Stimulated activated memory B cell treated with anti-CD40 and anti-IgM and Interleukin-4, amounts not matched to agents 10 μg/mL and 1 μg/mL and 100 μg/mL, for 72 hours (primary cell): Measurements from ENCODE around the gene C1orf21.

Source experiments
- ATAC-seq: fragments of 150-1000 bp; cut with Tn5 transposase; 2 replicates; pipeline ENCODE4 v1.10.0; 2021
- H3K27ac Mint-ChIP-seq: one replicate; pipeline ENCODE4 v1.8.0; 2022; ENCODE audit warnings: mild to moderate bottlenecking, mixed read lengths
- H3K27me3 Mint-ChIP-seq: one replicate; pipeline ENCODE4 v1.8.0; 2022; ENCODE audit warnings: mixed read lengths
- H3K36me3 Mint-ChIP-seq: one replicate; pipeline ENCODE4 v1.8.0; 2022; ENCODE audit warnings: mixed read lengths
- H3K4me1 Mint-ChIP-seq: one replicate; pipeline ENCODE4 v1.8.0; 2022; ENCODE audit warnings: mixed read lengths
- H3K4me3 Mint-ChIP-seq: one replicate; pipeline ENCODE4 v1.8.0; 2022; ENCODE audit warnings: mild to moderate bottlenecking, moderate library complexity, mixed read lengths
- H3K9me3 Mint-ChIP-seq: one replicate; pipeline ENCODE4 v1.8.0; 2022; ENCODE audit warnings: mixed read lengths

Gene C1orf21

DNA sequence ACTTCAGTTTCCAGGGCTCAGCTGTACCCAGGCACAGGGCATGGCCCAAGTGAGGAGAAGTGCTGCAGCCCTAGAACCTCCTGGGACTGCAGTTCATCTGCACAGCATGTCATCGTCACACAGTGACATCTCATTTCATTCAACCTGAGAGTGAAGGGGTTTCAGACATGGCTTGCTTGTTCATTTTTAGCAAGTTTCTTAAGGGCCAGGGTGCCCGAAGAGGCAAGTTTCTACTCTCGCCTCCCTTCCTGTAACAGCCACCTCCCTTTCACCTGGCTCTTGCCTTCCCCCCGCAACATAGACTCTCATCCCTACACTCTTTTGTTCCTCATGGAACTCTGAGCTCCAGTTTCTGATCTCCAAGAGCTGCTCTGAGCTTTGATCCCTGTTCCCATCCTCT, 108.1 kb downstream of the C1orf21 start:
- H3K36me3 Mint-ChIP-seq: no peaks in the 10 kb centered on the region
- H3K4me1 Mint-ChIP-seq: peaks cover 9% of the 10 kb centered on the region
- no peaks in the 10 kb centered on the region for H3K9me3 Mint-ChIP-seq
- no peak overlapping the region for H3K27ac Mint-ChIP-seq
- H3K4me3 Mint-ChIP-seq: no peak overlapping the region
- peaks cover 11% of the 10 kb centered on the region for H3K27me3 Mint-ChIP-seq
- ATAC-seq: no peak

GRCh38 chr1:184497959-184498723, 111.3 kb downstream of the C1orf21 start:
- H3K4me3 Mint-ChIP-seq: no peak overlapping the region
- no peaks in the 10 kb centered on the region for H3K36me3 Mint-ChIP-seq
- H3K9me3 Mint-ChIP-seq: no peaks in the 10 kb centered on the region
- H3K27me3 Mint-ChIP-seq: peaks cover 11% of the 10 kb centered on the region
- H3K4me1 Mint-ChIP-seq: no peaks in the 10 kb centered on the region
- H3K27ac Mint-ChIP-seq: no peak overlapping the region
- no peak for ATAC-seq

DNA sequence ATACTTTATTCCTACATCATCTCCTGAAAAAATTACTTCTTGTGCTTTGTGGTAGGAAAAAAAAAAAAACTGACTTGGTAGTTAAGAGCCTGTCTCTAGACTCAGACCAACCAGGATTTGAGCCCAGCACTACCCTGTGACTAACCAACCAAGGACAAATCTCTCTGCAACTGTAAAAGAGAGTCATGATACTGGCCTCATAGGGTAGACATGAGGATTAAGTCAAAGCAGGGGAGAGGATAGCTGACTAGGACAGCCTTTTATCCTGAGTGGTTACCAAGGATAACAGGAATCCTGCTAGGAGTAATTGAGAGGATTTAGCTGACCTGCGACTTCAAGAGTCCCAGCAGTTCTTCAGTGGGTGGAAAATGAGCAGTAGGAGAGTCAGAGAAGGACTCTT, 112.8 kb downstream of the C1orf21 start:
- Mint-ChIP-seq H3K27ac (no peak overlapping the region), H3K4me1 (no peaks in the 10 kb centered on the region), H3K9me3 (no peaks in the 10 kb centered on the region), H3K27me3 (no peaks in the 10 kb centered on the region), H3K4me3 (no peak overlapping the region), H3K36me3 (no peaks in the 10 kb centered on the region)
- no peak for ATAC-seq

- Mint-ChIP-seq H3K4me1 (no peaks in the 10 kb centered on the region), H3K27ac (no peak overlapping the region), H3K36me3 (no peaks in the 10 kb centered on the region), H3K9me3 (no peaks in the 10 kb centered on the region), H3K27me3 (no peaks in the 10 kb centered on the region), H3K4me3 (no peak overlapping the region)
- no peak for ATAC-seq
Measured at GRCh38 chr1:184502161-184502560, 115.3 kb downstream of the C1orf21 start.

DNA sequence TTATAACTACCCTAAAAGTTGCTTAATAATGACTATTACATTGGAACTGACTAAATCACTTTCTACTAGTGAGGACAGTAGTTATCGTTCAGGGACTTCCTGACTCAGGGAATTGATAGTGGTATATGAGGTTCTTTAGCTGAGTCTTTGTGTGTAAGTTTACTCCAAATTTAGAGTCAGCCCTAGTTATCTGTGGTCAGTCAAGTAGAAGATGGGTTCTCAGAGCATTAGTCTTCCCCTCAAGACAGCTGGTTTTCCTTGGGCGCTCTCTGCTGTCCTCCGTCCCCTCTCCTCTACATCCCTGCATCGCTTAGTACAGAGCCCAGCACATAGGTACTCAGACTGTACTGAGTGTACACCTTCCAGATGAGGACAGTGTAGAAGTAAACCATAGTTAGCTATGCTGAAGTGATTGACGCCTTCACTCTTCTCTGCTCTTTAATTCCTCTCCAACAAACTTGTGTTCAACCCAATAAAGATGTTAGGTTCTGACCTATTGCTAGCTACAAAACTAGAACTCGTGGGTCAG, 116.5 kb downstream of the C1orf21 start:
- Mint-ChIP-seq H3K4me1 (no peaks in the 10 kb centered on the region), H3K36me3 (no peaks in the 10 kb centered on the region), H3K27me3 (no peaks in the 10 kb centered on the region), H3K4me3 (no peak overlapping the region), H3K27ac (no peak overlapping the region), H3K9me3 (no peaks in the 10 kb centered on the region)
- ATAC-seq: no peak

- Mint-ChIP-seq H3K36me3 (no peaks in the 10 kb centered on the region), H3K4me3 (no peak overlapping the region), H3K4me1 (no peaks in the 10 kb centered on the region), H3K9me3 (no peaks in the 10 kb centered on the region), H3K27ac (no peak overlapping the region), H3K27me3 (no peaks in the 10 kb centered on the region)
- ATAC-seq: no peak
Measured at GRCh38 chr1:184504040-184504954, 117.5 kb downstream of the C1orf21 start.

- no peak for ATAC-seq
- H3K36me3 Mint-ChIP-seq: no peaks in the 10 kb centered on the region
- H3K27me3 Mint-ChIP-seq: peaks cover under 1% of the 10 kb centered on the region
- no peaks in the 10 kb centered on the region for H3K4me1 Mint-ChIP-seq
- no peaks in the 10 kb centered on the region for H3K9me3 Mint-ChIP-seq
- no peak overlapping the region for H3K4me3 Mint-ChIP-seq
- H3K27ac Mint-ChIP-seq: no peak overlapping the region
Measured at GRCh38 chr1:184504955-184505338, 118.1 kb downstream of the C1orf21 start.

DNA sequence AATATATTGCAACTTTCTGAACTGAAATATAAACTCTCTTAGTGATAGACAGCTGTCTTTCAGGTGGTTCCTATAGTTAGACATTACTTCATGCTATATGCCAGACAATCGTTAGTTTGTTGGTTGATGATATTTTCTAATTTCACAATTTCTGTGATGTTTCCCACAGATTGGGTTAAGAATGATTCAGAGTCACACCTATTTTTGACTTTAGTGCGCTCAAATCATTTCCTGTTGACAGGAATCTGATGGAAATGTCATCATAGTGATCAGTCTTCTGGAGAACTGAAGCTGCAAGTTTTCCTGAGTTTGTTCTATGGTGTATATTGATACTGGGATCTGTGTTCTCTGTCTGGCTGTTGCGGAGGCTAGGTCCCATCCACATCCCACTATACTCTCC, 119.7 kb downstream of the C1orf21 start:
- H3K4me3 Mint-ChIP-seq: no peak overlapping the region
- no peak for ATAC-seq
- H3K36me3 Mint-ChIP-seq: no peaks in the 10 kb centered on the region
- H3K4me1 Mint-ChIP-seq: no peaks in the 10 kb centered on the region
- no peak overlapping the region for H3K27ac Mint-ChIP-seq
- H3K9me3 Mint-ChIP-seq: no peaks in the 10 kb centered on the region
- peaks cover 6% of the 10 kb centered on the region for H3K27me3 Mint-ChIP-seq

DNA sequence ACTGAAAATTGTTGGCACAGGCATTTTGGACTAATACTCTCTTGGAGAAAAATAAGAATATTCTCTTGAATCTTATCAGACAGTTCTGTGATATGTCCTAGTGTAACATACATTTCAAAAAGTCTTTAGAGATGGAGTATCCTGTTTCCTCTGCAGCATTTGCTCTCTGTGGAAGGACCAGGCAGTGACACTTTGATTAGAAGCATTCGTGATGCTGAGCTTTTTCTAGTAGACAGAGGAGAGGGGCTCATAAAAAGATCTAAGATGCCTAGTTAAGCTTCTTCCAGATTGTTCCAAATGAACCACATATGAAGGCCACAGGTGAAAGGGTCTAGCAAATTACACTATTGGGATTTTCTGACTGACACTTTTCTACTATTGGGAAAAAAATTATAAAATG, 120.3 kb downstream of the C1orf21 start:
- Mint-ChIP-seq H3K4me3 (no peak overlapping the region), H3K27me3 (peaks cover 6% of the 10 kb centered on the region), H3K36me3 (no peaks in the 10 kb centered on the region), H3K9me3 (no peaks in the 10 kb centered on the region), H3K27ac (no peak overlapping the region), H3K4me1 (no peaks in the 10 kb centered on the region)
- ATAC-seq: no peak

DNA sequence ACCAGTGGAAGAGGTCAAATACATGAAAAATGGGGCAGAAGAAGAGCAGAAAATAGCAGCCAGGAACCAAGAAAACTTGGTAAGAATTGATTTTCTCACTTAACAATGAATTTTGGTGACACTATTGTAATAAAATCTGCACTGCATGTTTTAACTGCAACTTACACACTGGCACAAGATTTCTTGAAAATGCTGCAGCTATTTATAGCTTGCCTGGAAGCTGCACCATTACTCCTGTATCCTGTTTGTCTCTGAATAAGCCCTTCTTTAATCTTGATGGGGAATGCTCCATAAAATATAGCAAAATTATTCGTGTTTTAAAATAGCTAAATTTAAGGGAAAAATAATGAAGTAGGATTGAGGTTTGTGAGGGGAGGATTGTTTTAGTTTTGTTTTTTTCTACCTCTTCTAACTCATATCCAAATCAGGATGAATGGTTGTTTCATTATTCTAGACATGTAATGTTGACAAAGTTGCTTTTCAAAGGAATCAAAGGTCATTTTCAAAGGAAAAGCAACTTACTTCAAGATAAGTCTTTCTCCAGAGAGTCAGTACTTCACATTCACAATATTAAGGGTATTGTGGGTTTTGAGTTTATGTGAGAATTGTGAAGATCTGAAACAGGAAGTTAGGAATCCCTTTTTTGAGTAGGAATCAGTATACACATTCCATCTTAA, 120.9 kb downstream of the C1orf21 start:
- H3K27me3 Mint-ChIP-seq: peaks cover 6% of the 10 kb centered on the region
- H3K4me1 Mint-ChIP-seq: no peaks in the 10 kb centered on the region
- H3K4me3 Mint-ChIP-seq: no peak overlapping the region
- H3K9me3 Mint-ChIP-seq: no peaks in the 10 kb centered on the region
- no peaks in the 10 kb centered on the region for H3K36me3 Mint-ChIP-seq
- H3K27ac Mint-ChIP-seq: no peak overlapping the region
- ATAC-seq: no peak

DNA sequence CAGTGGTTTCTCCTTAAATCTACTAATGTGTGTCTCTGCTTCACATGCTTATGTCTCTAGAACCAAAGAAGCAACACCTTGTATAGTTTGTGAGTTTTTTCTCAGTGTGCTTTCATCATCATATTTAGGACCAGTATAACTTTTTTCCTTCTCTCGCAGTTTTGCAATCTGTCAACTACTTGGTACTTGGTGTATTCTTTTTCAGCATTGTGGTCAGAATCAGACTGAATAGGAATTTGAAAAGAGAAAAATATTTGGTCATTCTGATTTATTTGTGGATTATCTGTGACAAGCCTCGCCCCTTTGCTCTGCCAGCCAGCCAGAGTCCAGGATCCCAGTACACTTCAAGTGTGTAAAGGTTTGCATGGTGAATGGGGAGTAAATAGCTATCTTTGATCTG, 122.3 kb downstream of the C1orf21 start:
- Mint-ChIP-seq H3K36me3 (no peaks in the 10 kb centered on the region), H3K9me3 (no peaks in the 10 kb centered on the region), H3K27ac (no peak overlapping the region), H3K27me3 (peaks cover 6% of the 10 kb centered on the region), H3K4me1 (no peaks in the 10 kb centered on the region), H3K4me3 (no peak overlapping the region)
- ATAC-seq: no peak

GRCh38 chr1:184510110-184510509, 123.3 kb downstream of the C1orf21 start:
- Mint-ChIP-seq H3K27ac (no peak overlapping the region), H3K36me3 (no peaks in the 10 kb centered on the region), H3K9me3 (no peaks in the 10 kb centered on the region), H3K27me3 (peaks cover 6% of the 10 kb centered on the region), H3K4me1 (no peaks in the 10 kb centered on the region), H3K4me3 (no peak overlapping the region)
- no peak for ATAC-seq

GRCh38 chr1:184512724-184513123, 125.9 kb downstream of the C1orf21 start:
- H3K27me3 Mint-ChIP-seq: peaks cover 6% of the 10 kb centered on the region
- ATAC-seq: no peak
- H3K9me3 Mint-ChIP-seq: no peaks in the 10 kb centered on the region
- no peak overlapping the region for H3K27ac Mint-ChIP-seq
- no peak overlapping the region for H3K4me3 Mint-ChIP-seq
- H3K36me3 Mint-ChIP-seq: no peaks in the 10 kb centered on the region
- H3K4me1 Mint-ChIP-seq: no peaks in the 10 kb centered on the region

DNA sequence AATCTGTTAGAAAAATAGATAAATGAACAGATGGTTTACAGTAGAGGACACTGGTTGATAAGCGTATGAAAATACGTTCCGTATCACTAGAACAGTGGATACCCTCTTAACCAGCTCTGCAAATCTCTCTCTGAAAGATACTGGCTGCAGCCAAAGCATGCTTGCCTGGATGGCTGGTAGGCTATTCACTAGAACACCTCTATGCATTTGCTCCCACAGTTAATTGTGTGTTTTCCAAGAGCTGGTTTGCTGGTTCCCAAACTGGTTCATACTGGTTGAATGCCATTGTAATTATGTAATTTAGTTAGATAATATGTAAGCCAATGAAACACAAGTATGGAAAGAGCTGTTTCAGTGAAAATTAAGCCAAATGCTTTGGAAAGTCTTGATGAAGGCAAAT, 126.6 kb downstream of the C1orf21 start:
- no peak overlapping the region for H3K4me3 Mint-ChIP-seq
- H3K9me3 Mint-ChIP-seq: no peaks in the 10 kb centered on the region
- no peaks in the 10 kb centered on the region for H3K4me1 Mint-ChIP-seq
- no peak for ATAC-seq
- no peak overlapping the region for H3K27ac Mint-ChIP-seq
- H3K27me3 Mint-ChIP-seq: peaks cover 6% of the 10 kb centered on the region
- no peaks in the 10 kb centered on the region for H3K36me3 Mint-ChIP-seq

- Mint-ChIP-seq H3K27ac (no peak overlapping the region), H3K36me3 (no peaks in the 10 kb centered on the region), H3K4me3 (no peak overlapping the region), H3K27me3 (peaks cover 6% of the 10 kb centered on the region), H3K9me3 (no peaks in the 10 kb centered on the region), H3K4me1 (no peaks in the 10 kb centered on the region)
- ATAC-seq: no peak
Measured at GRCh38 chr1:184513966-184514365, 127.1 kb downstream of the C1orf21 start.
